ENCODE results near the gene SMIM1.

GRCh38 chr1:3777647-3778589 lies 5.4 kb downstream of the SMIM1 start:
- TF ChIP-seq EZH2 (IDR thresholded peaks at IDR 0.05; ENCODE audit: low read length) (no peak), CTCF (optimal IDR thresholded peaks at IDR 0.05 in 1 of 3, IDR thresholded peaks at IDR 0.05 in 1 of 3, conservative IDR thresholded peaks at IDR 0.05 in 1 of 3; ENCODE audit: extremely low read depth in 1 of 3, insufficient read depth in 2 of 3, low read length in 3 of 3) (no peak)
